Right renal cortex interstitium (tissue), 3 donors: ENCODE data around the gene CEP97. TPM values are rescaled to one million over a fixed set of nuclear protein-coding genes. Genes with fewer than 3 reads are reported as not detected.

ENCODE experiments used
- DNase-seq, 3 donors: peaks; one replicate each; pipeline ENCODE4 v3.0.0-alpha.2; 2013; ENCODE audit warnings: low read depth in 3 of 3, low spot score in 2 of 3
- polyA plus RNA-seq, 3 donors: library from polyadenylated mRNA; unstranded; fragments of 120-200 nt; gene quantifications; one replicate each; pipeline ENCODE4 v1.2.1, GENCODE V29; 2013; ENCODE audit not compliant: insufficient read length in 3 of 3

CEP97 gene
- polyA plus RNA-seq, 3 donors: 13.9 to 15.5 (median 14.4) TPM

DNA sequence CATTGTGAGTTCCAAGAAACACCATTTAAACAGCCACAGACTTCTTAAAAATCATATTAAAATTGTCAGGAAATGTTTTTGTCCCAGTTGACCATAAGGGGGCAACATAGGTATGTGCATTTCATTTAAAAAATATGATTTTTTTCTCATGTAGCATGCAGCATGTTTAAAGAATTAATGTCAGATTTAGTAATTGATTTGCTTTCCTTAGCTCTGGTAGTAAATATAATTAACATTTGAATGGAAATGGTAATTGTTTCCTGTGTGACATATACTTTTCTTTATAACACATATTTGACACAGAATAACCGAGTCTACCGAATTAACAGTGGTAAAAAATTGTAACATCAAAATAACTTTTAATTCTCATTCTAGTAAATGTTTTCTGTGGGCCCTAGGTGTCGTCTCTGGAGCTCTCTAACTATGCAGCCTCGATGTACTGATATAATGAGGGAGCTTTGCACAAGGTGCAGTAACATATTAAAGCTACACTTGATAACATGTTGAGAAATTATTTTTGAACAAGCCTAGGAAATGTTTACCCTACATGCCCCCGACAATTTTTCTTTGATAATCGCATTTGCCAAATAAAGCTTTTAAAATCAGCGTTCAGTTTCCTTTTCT is 89.5 kb downstream of the CEP97 start:
- DNase-seq: no peak

DNA sequence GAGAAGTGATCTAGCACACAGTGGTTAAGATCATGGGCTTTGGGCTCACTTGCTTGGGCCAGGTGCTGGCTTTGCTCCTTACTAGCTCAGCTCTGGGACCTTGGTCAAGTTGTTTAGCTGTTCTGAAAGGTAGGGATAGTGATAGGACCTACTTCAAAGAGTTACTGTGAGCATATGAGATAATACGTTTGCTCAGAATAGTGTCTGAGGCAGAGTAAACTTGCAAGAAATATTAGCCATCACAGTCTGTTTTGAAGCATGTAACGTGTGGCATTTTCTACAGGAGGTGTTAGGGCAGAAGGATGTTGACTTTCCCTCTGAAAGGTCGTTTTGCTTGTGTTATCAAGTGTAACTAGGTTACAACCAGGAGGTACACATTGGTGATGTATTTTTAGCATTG is 90.4 kb downstream of the CEP97 start:
- no peak for DNase-seq

DNA sequence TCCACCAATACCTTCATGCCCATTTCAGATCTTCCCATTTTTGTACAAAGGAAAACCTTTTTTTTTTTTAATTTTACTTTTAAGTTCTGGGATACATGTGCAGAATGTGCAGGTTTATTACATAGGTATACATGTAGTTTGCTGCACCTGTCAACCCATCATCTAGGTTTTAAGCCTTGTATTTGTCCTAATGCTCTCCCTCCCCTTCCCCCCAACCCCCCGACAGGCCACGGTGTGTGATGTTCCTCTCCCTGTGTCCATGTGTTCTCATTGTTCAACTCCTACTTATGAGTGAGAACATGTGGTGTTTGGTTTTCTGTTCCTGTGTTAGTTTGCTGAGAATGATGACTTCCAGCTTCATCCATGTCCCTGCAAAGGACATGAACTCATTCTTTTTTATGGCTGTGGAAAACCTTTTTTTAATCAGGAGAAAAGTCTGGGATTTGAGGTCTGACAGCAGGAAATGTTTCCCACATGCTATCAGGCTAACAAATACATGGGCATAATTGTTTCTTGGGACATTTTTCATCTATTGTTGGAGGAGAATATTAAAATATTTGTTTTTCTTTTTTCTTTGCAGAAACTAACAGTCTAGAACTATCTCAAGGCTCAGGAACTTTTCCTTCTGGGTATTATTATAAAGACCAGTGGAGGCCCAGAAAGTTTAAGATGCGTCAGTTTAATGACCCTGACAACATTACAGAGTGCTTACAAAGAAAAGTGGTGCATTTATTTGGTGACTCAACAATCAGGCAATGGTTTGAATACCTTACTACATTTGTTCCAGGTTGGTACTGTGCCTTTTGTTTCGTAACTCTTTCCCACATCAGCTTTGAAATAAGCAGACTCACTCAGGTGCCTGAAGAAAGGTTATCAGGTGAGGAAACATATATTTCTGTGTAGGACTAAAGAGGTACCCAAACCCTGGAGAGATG is 92.1 kb downstream of the CEP97 start:
- DNase-seq: no peak

DNA sequence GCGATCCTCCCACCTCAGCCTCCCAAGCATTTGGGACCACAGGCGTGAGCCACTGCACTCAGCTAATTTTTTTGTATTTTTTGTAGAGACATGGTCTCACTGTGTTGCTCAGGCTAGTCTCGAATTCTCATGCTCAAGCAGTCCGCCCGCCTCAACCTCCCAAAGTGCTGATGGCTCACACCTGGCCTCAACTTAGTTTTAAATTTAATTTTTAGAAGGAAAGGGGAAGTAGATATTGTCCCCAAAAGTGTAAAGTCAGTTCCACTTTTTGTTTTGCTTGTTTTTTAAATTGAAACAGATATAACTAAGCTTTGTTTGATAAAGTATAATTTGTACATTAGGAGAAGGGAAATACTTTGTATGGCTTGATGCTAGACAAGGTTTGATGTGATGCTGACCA is 93.6 kb downstream of the CEP97 start:
- no peak for DNase-seq

DNA sequence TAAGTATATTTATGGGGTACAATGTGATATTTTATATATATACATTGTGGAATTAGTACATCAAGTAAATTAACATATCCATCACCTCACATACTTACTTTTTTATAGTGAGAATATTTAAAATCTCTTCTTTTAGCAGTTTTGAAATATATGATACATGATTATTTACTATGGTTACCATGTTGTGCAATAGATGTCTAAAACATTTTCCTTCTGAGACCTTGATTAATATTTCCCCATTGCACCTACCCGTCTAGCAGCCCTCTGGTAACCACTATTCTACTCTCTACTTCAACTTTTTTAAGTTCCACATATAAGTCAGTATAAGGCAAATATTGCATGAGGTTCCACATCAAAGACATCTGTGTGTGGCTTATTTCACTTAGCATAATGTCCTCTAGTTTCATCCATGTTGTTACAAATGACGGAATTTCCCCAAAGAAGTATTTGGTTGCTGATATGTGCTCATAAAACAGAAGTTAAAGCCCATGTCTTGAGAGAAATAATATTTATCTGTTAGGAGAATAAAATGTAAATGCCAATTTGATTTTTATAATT is 95.3 kb downstream of the CEP97 start:
- DNase-seq: no peak

Other genes with a start within 250 kb of the CEP97 start
- gene SENP7, start 211.4 kb upstream of the CEP97 start, polyA plus RNA-seq: 10 to 100 TPM; 61.6 to 83.6 (median 79.8) TPM
- 10 to 100 TPM; 38.7 to 44.5 (median 38.9) TPM for gene TRMT10C, start 162.7 kb upstream of the CEP97 start, polyA plus RNA-seq
- gene PCNP, start 150.4 kb upstream of the CEP97 start, polyA plus RNA-seq: 100 to 1,000 TPM; 201 to 231 (median 227) TPM
- 10 to 100 TPM; 22.1 to 25.0 (median 22.2) TPM for gene ZBTB11, start 47.5 kb upstream of the CEP97 start, polyA plus RNA-seq
- 1,000 to 10,000 TPM; 1,608 to 1,752 (median 1,649) TPM for gene RPL24, start 37.9 kb upstream of the CEP97 start, polyA plus RNA-seq
- 1 to 10 TPM; 6.7 to 8.2 (median 6.8) TPM for gene NXPE3, start 54.6 kb downstream of the CEP97 start, polyA plus RNA-seq
- 10 to 100 TPM in 1 of 3 donors, 1 to 10 TPM in 2; 5.1 to 10.2 (median 6.3) TPM for gene NFKBIZ, start 124.9 kb downstream of the CEP97 start, polyA plus RNA-seq